Thoracic aorta (tissue), 2 donors: Measurements from ENCODE around the gene SETD3. TPM values are rescaled to one million over a fixed set of nuclear protein-coding genes. Genes with fewer than 3 reads are reported as not detected.

ENCODE experiments used
- ATAC-seq: fragments of 150-250 bp; one replicate; pipeline ENCODE4 v1.8.0; 2017; ENCODE audit warnings: low read depth; ENCODE audit not compliant: insufficient number of reproducible peaks, low FRiP score
- DNase-seq: peaks from one replicate; pipeline ENCODE4 v3.0.0-alpha.2; 2020; ENCODE audit warnings: low spot score
- H3K27ac ChIP-seq, 2 donors: fragments of 200-600 bp; sonication (generic); 1 replicate in 1 of 2; 2 replicates in 1 of 2; pipeline ENCODE4 v1.5.1; 2016; ENCODE audit warnings: mild to moderate bottlenecking in 2 of 2, moderate library complexity in 2 of 2
- H3K27me3 ChIP-seq: fragments of 200-600 bp; sonication (generic); replicated peaks from 2 replicates; pipeline ENCODE4 v1.6.0; 2016; ENCODE audit warnings: mild to moderate bottlenecking; ENCODE audit not compliant: insufficient read depth
- H3K36me3 ChIP-seq: fragments of 200-600 bp; sonication (generic); one replicate; pipeline ENCODE4 v1.5.1; 2016
- H3K4me1 ChIP-seq, 2 donors: fragments of 200-600 bp; sonication (generic); 1 replicate in 1 of 2; 2 replicates in 1 of 2; pipeline versions ENCODE4 v1.5.1 to v1.6.0; 2016; ENCODE audit warnings: low read depth in 2 of 2, mild to moderate bottlenecking in 1 of 2; ENCODE audit not compliant: control insufficient read depth in 1 of 2
- H3K4me3 ChIP-seq: fragments of 200-600 bp; sonication (generic); 2 replicates; pipeline ENCODE4 v1.5.1; 2016; ENCODE audit warnings: mild to moderate bottlenecking
- H3K9me3 ChIP-seq: fragments of 200-600 bp; sonication (generic); 2 replicates; pipeline ENCODE4 v1.5.1; 2016
- total RNA-seq, 2 donors: library from RNA; depleted of rRNA; stranded (reverse); fragments of >200 nt; gene quantifications; one replicate each; pipeline versions ENCODE4 v1.1.0 to v1.2.3, GENCODE V29; 2016
- TF ChIP-seq, protein P1 (sequence below): fragments of 200-600 bp; sonication (generic); IDR thresholded peaks from one replicate; pipeline ENCODE4 v1.5.1; 2019; ENCODE audit warnings: antibody characterized with exemption

The SETD3 gene
- total RNA-seq, 2 donors from 2014 or later = 70.8 to 76.8 TPM

DNA sequence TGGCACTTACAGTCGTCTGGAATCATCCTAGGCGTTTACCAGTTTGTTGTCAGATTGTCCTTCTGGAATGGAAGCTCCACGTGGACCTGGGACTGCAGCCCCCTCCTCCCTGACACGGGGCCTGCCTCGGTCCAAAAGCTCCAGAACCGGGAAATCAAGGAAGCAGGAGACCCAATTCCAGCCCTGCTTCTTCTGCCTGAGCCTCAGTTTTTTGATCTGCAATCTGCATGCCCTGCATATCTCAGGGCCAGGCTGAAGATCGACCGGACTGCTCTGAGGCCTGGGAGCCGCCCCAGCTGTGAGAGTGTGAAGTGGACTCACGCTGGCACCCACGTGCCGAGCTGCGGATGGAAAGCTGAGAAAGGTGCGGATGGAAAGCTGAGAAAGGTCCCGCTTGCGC lies 98.6 kb downstream of the SETD3 start:
- H3K36me3 ChIP-seq = no peaks in the 10 kb centered on the region
- H3K4me3 ChIP-seq = no peak overlapping the region
- H3K4me1 ChIP-seq = no peaks in the 10 kb centered on the region
- no peaks in the 10 kb centered on the region for H3K9me3 ChIP-seq
- no peak for DNase-seq
- H3K27ac ChIP-seq = no peak overlapping the region
- no peak for ATAC-seq
- TF ChIP-seq, protein P1, sequence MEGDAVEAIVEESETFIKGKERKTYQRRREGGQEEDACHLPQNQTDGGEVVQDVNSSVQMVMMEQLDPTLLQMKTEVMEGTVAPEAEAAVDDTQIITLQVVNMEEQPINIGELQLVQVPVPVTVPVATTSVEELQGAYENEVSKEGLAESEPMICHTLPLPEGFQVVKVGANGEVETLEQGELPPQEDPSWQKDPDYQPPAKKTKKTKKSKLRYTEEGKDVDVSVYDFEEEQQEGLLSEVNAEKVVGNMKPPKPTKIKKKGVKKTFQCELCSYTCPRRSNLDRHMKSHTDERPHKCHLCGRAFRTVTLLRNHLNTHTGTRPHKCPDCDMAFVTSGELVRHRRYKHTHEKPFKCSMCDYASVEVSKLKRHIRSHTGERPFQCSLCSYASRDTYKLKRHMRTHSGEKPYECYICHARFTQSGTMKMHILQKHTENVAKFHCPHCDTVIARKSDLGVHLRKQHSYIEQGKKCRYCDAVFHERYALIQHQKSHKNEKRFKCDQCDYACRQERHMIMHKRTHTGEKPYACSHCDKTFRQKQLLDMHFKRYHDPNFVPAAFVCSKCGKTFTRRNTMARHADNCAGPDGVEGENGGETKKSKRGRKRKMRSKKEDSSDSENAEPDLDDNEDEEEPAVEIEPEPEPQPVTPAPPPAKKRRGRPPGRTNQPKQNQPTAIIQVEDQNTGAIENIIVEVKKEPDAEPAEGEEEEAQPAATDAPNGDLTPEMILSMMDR = no peak
- H3K27me3 ChIP-seq = no peaks in the 10 kb centered on the region

DNA sequence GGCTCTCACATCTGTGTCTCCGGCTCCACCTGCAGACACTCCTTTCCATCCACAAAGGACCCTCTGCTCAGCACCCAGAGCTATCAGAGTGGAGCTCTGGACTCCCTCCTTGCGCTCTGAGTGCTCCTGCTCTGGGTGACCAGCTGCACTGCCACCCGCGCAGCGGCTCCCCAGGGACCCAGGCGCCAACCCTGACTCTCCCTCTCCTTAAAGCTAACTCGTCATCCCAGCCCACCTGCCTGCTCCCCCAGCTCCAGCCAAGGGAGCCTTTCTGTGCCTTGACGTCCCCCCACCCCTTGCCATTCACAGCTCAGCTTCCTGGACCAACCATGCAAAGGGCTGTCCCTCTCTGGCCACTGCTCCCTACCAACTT lies 99.0 kb downstream of the SETD3 start:
- Histone ChIP-seq H3K27me3 (no peaks in the 10 kb centered on the region), H3K36me3 (no peaks in the 10 kb centered on the region), H3K27ac (no peak overlapping the region), H3K4me1 (no peaks in the 10 kb centered on the region), H3K4me3 (no peak overlapping the region), H3K9me3 (no peaks in the 10 kb centered on the region)
- TF ChIP-seq, protein P1 = no peak
- DNase-seq (no peak), ATAC-seq (no peak)

DNA sequence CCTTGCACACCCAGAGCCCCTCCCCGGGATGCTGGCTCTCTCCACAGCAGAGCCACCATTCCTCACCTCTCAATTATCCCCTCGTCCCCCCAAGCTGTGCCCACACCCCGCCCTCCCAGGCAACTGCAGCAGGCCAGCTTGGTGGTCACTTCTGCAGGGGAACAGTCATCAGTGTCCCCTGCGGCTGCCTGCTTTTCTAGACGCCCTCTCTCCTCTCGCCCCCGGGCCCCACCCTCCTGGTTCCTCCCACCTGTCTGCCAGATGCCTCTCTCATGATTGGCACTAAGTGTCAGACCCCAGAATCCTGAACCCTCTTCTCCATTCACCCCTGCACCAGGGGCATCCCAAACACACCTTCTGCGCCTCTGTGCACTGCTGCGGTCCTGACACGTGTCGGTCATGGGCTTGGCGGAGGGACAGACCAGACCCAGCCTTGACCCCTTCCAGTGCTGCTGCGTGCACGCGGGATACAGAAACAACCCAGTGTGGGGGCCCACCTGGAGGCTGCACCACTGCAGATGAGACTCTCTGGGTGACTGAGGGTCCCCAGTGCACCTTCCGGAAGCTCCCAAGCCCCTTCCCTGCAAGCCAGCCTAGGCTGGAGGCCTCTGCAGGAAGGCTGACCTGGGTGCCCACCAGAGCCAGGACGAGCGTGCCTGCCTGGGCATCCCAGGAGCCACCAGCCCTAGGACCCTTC lies 99.5 kb downstream of the SETD3 start:
- no peaks in the 10 kb centered on the region for H3K9me3 ChIP-seq
- no peaks in the 10 kb centered on the region for H3K36me3 ChIP-seq
- H3K4me3 ChIP-seq = no peak overlapping the region
- no peak overlapping the region for H3K27ac ChIP-seq
- no peak for DNase-seq
- TF ChIP-seq, protein P1 = no peak
- no peak for ATAC-seq
- no peaks in the 10 kb centered on the region for H3K27me3 ChIP-seq
- no peaks in the 10 kb centered on the region for H3K4me1 ChIP-seq

DNA sequence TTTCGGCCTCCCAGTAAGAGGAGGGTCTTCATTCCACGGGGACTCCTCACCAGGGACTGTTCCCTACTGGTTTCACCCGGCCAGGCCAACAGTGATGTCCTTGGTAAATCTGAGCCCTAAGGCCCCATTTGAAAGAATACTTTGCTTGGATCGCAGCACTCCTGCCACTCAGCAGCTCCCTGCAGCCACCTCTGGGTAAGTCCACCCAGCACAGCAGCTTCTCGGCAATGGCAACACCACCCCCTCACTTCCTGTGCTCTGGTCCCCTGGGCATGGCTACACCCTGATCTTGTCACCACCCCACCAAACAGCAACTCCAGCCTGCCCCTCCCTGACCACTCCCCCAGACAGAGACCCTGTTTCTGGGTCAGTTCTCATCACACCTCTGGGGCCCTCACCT lies 100.3 kb downstream of the SETD3 start:
- Histone ChIP-seq H3K4me1 (no peaks in the 10 kb centered on the region), H3K9me3 (no peaks in the 10 kb centered on the region)

DNA sequence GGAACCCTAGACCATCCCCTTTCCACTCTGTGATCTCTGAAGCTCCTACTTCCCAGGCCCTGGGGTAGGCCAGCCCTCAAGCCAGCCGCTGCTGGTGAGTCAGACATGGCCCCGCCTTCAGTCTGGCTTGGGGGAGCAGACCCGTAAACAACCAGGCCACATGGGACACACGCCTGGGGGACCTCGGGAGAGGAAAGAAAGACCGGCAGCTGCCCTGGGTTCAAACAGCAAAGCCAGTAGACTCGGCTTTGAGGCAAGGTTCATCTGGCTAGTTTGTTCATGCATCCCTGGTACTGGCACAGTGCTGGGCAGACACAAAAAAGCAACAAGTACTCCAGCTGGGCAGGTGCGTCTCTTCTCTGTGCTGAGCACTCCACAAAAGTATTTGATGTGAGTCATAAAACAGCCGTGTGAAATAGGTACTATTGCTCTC lies 101.9 kb downstream of the SETD3 start:
- DNase-seq = no peak

More for the DNA sequence above, 100.3 kb downstream of the SETD3 start:
- Histone ChIP-seq H3K36me3 (no peaks in the 10 kb centered on the region), H3K27ac (no peak overlapping the region), H3K4me3 (no peak overlapping the region), H3K27me3 (no peaks in the 10 kb centered on the region)
- no peak for DNase-seq
- TF ChIP-seq, protein P1 = no peak
- no peak for ATAC-seq

More for the DNA sequence above, 101.9 kb downstream of the SETD3 start:
- H3K27me3 ChIP-seq = no peaks in the 10 kb centered on the region
- no peak for ATAC-seq
- H3K4me3 ChIP-seq = no peak overlapping the region
- H3K9me3 ChIP-seq = no peaks in the 10 kb centered on the region
- no peak overlapping the region for H3K27ac ChIP-seq
- H3K36me3 ChIP-seq = no peaks in the 10 kb centered on the region
- TF ChIP-seq, protein P1 = no peak
- no peaks in the 10 kb centered on the region for H3K4me1 ChIP-seq
